ENCODE data around the gene SLC5A2.
"Not testable (repeated sequence)": the region's sequence is repeated elsewhere in the genome, so short reads cannot be mapped to it uniquely, and the experiment has no call there.

Gene SLC5A2

GRCh38 chr16:31532896-31533295, 50.0 kb downstream of the SLC5A2 start:
- no peak for DNase-seq

GRCh38 chr16:31535737-31536136, 52.8 kb downstream of the SLC5A2 start:
- no peak for DNase-seq

- no peak for DNase-seq
These were observed 54.0 kb downstream of the SLC5A2 start for GRCh38 chr16:31536804-31537361.

- no peak for DNase-seq
These were observed 54.7 kb downstream of the SLC5A2 start for GRCh38 chr16:31537362-31538242.

- not testable (repeated sequence) for DNase-seq
These were observed 55.3 kb downstream of the SLC5A2 start for GRCh38 chr16:31538243-31538598.

- not testable (repeated sequence) for DNase-seq
These were observed 56.8 kb downstream of the SLC5A2 start for GRCh38 chr16:31539762-31540161.

All from stimulated activated CD4-positive, alpha-beta T cell treated with anti-CD3 and anti-CD28 coated beads, Interleukin-1b, Interleukin-23, amount 100 ng/mL, for 48 hours (primary cell).